GM12801 (cell line): ENCODE measurements around the gene MYO1G.

Experiments
- TF ChIP-seq, protein P1 (sequence below): IDR thresholded peaks from one replicate; pipeline ENCODE4 v1.5.1; 2011; ENCODE audit warnings: control low read depth; ENCODE audit not compliant: insufficient read length; ENCODE audit errors: extremely low read depth

MYO1G gene

DNA sequence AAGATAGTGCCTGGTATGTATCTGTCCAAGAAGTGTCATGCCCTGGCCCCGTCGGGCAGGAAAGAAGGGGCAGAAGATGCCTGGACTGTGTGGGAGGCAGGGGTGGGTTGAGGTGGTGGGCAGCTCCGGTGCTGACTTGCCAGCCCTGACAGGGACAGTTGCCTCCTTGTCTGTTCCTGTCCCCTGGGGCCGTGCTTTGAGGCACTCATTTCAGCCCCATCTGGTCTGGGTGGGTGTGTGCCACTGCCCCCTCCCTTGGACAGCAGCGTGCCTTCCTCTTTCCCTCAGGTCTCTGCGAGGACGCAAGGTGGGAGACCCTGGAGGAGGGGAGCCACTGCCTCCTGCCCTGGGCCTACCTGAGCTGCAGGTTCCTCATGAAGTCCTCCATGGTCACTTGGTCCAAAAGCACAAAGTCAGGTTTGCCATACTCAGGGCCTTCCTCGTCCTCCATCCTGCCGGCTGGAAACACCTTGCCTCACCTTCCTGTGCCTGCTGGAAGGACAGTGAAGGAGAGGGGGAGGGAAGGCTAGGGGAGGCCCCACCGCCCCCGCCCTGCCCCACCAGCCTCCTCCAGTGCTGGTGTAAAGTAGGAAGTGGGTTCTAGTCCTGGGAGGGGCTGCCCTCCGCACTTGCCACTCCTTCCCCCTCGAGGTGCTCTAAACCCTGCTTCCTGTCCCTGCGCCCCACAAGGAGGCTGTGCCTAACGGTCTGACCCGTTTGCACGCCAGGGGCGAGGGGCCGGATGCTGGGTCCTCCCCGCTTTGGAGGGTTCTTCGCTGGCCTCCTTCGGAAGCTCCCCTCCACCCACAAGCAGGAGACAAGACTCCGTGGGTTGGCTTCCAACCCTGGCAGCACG lies at the start of gene MYO1G:
TSS of gene MYO1G (minus strand) at position 505 of the 856 bp plus-strand sequence. CDS start at position 451, 54 bp downstream.
- TF ChIP-seq, protein P1, sequence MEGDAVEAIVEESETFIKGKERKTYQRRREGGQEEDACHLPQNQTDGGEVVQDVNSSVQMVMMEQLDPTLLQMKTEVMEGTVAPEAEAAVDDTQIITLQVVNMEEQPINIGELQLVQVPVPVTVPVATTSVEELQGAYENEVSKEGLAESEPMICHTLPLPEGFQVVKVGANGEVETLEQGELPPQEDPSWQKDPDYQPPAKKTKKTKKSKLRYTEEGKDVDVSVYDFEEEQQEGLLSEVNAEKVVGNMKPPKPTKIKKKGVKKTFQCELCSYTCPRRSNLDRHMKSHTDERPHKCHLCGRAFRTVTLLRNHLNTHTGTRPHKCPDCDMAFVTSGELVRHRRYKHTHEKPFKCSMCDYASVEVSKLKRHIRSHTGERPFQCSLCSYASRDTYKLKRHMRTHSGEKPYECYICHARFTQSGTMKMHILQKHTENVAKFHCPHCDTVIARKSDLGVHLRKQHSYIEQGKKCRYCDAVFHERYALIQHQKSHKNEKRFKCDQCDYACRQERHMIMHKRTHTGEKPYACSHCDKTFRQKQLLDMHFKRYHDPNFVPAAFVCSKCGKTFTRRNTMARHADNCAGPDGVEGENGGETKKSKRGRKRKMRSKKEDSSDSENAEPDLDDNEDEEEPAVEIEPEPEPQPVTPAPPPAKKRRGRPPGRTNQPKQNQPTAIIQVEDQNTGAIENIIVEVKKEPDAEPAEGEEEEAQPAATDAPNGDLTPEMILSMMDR = no peak

DNA sequence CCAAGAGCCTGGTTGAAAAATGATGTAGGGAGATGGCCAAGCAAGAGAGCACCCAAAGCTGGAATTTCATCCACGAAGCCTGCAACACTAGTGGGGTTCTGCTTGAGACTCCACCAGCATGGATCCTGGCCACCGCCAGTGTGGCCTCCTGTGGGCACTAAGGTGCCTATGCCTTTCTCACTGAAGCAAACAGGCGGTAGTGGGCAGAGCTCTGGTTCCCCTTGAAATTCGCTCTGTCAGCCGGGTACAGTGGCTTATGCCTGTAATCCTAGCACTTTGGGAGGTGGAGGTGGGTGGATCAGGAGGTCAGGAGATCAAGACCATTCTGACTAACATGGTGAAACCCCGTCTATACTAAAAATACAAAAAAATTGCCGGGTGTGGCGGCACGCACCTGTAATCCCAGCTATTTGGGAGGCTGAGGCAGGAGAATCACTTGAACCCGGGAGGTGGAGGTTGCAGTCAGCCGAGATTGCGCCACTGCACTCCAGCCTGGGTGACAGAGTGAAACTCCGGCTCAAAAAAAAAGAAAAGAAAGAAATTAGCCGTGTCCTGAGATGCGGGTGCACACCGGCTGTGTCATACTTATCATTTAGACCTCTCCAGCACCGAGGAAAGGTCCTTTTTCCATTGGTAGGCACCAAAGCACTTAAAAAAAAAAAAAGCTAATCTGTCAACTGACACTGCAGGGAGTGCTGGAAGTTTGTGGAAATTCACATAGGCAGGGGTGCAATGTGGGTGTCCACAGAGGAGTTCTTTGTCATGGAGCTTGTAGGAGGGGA lies 49.5 kb upstream of the MYO1G start:
- TF ChIP-seq, protein P1 = no peak

DNA sequence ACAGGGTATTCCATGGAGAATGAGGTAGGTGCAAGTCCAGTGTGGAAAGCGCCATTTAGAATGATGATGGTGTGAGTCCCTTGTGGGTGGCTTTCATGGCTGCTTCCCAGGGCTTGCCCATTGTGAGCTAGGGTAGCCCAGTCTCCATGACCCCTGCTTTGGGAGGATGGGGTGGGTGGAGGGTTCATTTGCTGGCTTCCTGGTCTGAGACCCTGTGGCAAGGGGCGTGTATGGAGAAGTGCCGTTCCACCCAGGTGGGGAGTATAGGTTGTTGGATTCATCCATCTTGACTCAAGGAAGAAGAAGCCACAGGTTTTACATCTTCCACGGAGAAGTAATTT lies 48.9 kb upstream of the MYO1G start:
- TF ChIP-seq, protein P1 = no peak

DNA sequence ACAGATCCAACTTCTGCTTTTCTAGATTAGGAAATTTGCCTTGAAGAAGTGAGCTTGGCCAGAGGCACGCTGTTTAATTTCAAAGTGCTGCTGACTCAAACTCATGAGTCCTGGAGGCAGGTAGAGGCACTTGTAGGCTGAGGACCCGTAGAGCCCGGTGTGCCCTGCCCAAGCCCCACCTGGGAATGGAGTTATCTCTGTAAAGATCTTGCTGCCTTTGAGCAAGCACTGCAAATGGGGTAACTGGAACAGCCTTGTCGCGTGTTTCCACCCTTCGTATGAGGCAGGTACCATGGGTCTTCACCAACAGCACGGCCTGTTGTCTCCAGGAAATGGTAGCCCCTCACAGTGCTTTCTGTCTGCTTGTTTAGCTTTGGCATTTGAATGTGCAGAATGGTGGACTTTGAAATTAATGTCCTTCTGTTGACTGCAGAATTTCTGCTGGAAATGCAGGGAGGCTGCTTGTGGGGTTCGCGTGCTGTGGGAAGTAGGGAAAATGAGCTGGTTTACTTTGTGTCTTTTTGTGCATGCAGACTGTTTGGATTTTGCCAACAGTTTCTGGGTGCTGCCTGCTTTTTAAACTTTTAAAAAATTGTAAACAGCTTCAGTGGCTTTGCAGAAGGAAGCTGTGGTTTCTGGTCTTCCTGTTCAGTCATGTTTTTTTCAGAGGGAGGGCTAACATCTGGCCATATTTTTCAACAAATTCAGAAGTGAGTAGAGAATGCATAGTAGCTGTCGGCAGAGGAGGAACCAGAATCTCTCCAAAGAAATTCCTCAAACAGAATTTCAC lies 48.4 kb upstream of the MYO1G start:
- TF ChIP-seq, protein P1 = no peak

DNA sequence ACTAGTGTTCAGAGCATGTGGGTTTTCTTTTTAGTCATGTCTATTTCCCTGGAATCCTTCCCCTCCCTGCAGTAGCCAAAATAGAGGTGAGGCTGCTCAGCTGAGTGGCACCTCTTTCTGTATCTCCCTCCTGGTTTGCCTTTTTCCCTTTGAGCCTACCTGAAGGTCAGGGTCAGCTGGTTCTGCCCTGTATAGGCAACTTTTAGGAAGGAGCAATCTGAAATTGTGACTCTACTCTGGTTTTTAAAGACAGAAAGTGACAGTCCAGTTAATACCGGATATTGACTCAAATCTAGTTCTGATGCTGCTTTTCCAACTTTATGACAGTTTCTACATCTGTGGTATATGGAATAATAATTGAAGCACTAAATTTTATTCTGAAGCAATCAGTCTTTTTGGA lies 47.2 kb upstream of the MYO1G start:
- TF ChIP-seq, protein P1 = no peak

DNA sequence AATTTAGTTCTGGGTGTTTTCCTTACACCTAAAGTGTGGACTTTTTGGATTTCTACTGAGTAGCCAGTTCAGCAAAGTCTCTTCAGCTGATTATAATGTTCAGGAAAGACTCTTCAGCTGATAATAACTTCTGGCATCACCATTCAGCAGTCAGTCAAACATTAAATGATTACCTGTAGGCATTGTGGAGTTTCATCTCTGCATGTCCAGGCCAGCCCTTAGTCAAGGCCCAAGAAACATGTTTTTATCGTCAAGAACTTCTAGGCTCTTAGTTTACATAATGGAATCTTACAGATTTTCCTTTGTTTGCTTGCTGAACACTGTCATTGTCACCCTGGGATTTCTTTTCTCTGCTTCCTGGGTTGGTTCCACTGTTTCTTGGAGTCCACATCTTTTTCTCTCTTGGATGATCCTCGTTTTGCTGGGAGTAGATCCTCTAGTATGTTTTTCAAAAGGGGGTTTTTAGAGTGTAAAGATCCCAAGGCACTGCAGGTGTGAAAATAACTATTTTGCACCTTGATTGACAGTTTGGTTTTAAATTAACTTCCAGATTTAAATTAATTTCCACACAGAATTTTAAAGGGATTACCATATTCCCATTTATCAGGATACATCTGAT lies 45.4 kb upstream of the MYO1G start:
- TF ChIP-seq, protein P1 = no peak
